Fibroblast of skin of left biceps (primary cell): ENCODE measurements around the gene OTOF.

Source experiments
- DNase-seq, 2 experiments: peaks; one replicate each; pipeline ENCODE4 v3.0.0-alpha.2; 2013; ENCODE audit warnings: low read depth in 2 of 2

Gene OTOF

GRCh38 chr2:26500406-26500805 is 22.5 kb upstream of the OTOF start:
- no peak for DNase-seq

- no peak for DNase-seq
Observed at GRCh38 chr2:26495705-26496297, 17.9 kb upstream of the OTOF start.

GRCh38 chr2:26494891-26495290 is 17.0 kb upstream of the OTOF start:
- DNase-seq: no peak

GRCh38 chr2:26494199-26494598 is 16.3 kb upstream of the OTOF start:
- DNase-seq: no peak

- DNase-seq: no peak
Observed at GRCh38 chr2:26493566-26493965, 15.6 kb upstream of the OTOF start.

- DNase-seq: no peak
Observed at GRCh38 chr2:26492749-26493515, 15.0 kb upstream of the OTOF start.

GRCh38 chr2:26491563-26492167 is 13.7 kb upstream of the OTOF start:
- no peak for DNase-seq

GRCh38 chr2:26489213-26489850 is 11.4 kb upstream of the OTOF start:
- no peak for DNase-seq

- DNase-seq: no peak
Observed at GRCh38 chr2:26488463-26489212, 10.7 kb upstream of the OTOF start.

GRCh38 chr2:26487192-26487591 is 9.3 kb upstream of the OTOF start:
- no peak for DNase-seq

- no peak for DNase-seq
Observed at GRCh38 chr2:26486789-26487188, 8.9 kb upstream of the OTOF start.

GRCh38 chr2:26485725-26486418 is 7.9 kb upstream of the OTOF start:
- DNase-seq: no peak

- DNase-seq: no peak
Observed at GRCh38 chr2:26485099-26485498, 7.2 kb upstream of the OTOF start.

GRCh38 chr2:26484579-26484978 is 6.7 kb upstream of the OTOF start:
- DNase-seq: no peak

- DNase-seq: no peak
Observed at GRCh38 chr2:26483957-26484565, 6.1 kb upstream of the OTOF start.

GRCh38 chr2:26483516-26483915 is 5.6 kb upstream of the OTOF start:
- no peak for DNase-seq

- no peak for DNase-seq
Observed at GRCh38 chr2:26483027-26483326, 5.1 kb upstream of the OTOF start.

- DNase-seq: no peak
Observed at GRCh38 chr2:26482211-26483026, 4.5 kb upstream of the OTOF start.

- DNase-seq: no peak
Observed at GRCh38 chr2:26481706-26482105, 3.8 kb upstream of the OTOF start.
